Body of pancreas (tissue), 4 donors: ENCODE measurements around the gene MIOS.

Experiments used
- CTCF ChIP-seq, 7 experiments: fragments of 450-650 bp in 4 of 7; fragments of 200-600 bp in 3 of 7; sonication (generic) in 3 of 7; IDR thresholded peaks; one replicate each; pipeline ENCODE4 v1.5.1; 2016 to 2019; ENCODE audit warnings: antibody characterized with exemption in 7 of 7
- POLR2A ChIP-seq, 3 donors: fragments of 450-650 bp; IDR thresholded peaks; one replicate each; pipeline ENCODE4 v1.6.1; 2016; ENCODE audit warnings: antibody characterized with exemption in 3 of 3, mild to moderate bottlenecking in 2 of 3

GRCh38 chr7:7647495-7648036 lies 80.9 kb downstream of the MIOS start:
- TF ChIP-seq POLR2A (IDR thresholded peaks at IDR 0.05): no peak
- TF ChIP-seq CTCF (IDR thresholded peaks at IDR 0.05): no peak
